HG03457 (cell line): ENCODE data around the gene ACCSL.

Experiments
- ATAC-seq: cut with Tn5 transposase; IDR thresholded peaks from one replicate; pipeline ENCODE4 v1.9.1; 2021; ENCODE audit warnings: moderate number of reproducible peaks; ENCODE audit not compliant: unreplicated experiment

Gene ACCSL

GRCh38 chr11:44049832-44050231, 2.1 kb downstream of the ACCSL start:
- ATAC-seq = no peak

GRCh38 chr11:44051171-44051570, 3.4 kb downstream of the ACCSL start:
- ATAC-seq = no peak

GRCh38 chr11:44057340-44057739, 9.6 kb downstream of the ACCSL start:
- no peak for ATAC-seq

GRCh38 chr11:44058275-44058674, 10.5 kb downstream of the ACCSL start:
- ATAC-seq = no peak

- no peak for ATAC-seq
These were observed 17.4 kb downstream of the ACCSL start for GRCh38 chr11:44065161-44065661.

GRCh38 chr11:44065841-44066731, 18.3 kb downstream of the ACCSL start, which contains the start of gene ACCS:
Gene ACCS (plus strand): TSS chr11:44066270. CDS start chr11:44067628, 1,358 bp downstream.
- ATAC-seq = peak; percentile 95

- ATAC-seq = no peak
These were observed 19.0 kb downstream of the ACCSL start for GRCh38 chr11:44066732-44067141.

GRCh38 chr11:44067266-44067665, 19.5 kb downstream of the ACCSL start:
- ATAC-seq = no peak

GRCh38 chr11:44068180-44068579, 20.4 kb downstream of the ACCSL start:
- no peak for ATAC-seq

- no peak for ATAC-seq
These were observed 23.4 kb downstream of the ACCSL start for GRCh38 chr11:44071157-44071556.

- no peak for ATAC-seq
These were observed 25.2 kb downstream of the ACCSL start for GRCh38 chr11:44072757-44073658.

GRCh38 chr11:44078794-44079193, 31.0 kb downstream of the ACCSL start:
- ATAC-seq = no peak

- no peak for ATAC-seq
These were observed 31.6 kb downstream of the ACCSL start for GRCh38 chr11:44079376-44079775.

GRCh38 chr11:44080951-44081350, 33.2 kb downstream of the ACCSL start:
- ATAC-seq = no peak

GRCh38 chr11:44082645-44083044, 34.9 kb downstream of the ACCSL start:
- no peak for ATAC-seq

GRCh38 chr11:44083433-44083832, 35.7 kb downstream of the ACCSL start:
- ATAC-seq = no peak

- no peak for ATAC-seq
These were observed 36.1 kb downstream of the ACCSL start for GRCh38 chr11:44083906-44084305.

- ATAC-seq = no peak
These were observed 37.5 kb downstream of the ACCSL start for GRCh38 chr11:44085330-44085729.

GRCh38 chr11:44088377-44088776, 40.6 kb downstream of the ACCSL start:
- ATAC-seq = no peak

- no peak for ATAC-seq
These were observed 41.1 kb downstream of the ACCSL start for GRCh38 chr11:44088871-44089270.

- no peak for ATAC-seq
These were observed 42.8 kb downstream of the ACCSL start for GRCh38 chr11:44090539-44090938.
